HG03108 (cell line): ENCODE data around the gene RANBP1.
"Not testable (repeated sequence)": the region's sequence is repeated elsewhere in the genome, so short reads cannot be mapped to it uniquely, and the experiment has no call there.

ENCODE experiments used
- ATAC-seq: cut with Tn5 transposase; IDR thresholded peaks from one replicate; pipeline ENCODE4 v1.9.1; 2021; ENCODE audit warnings: moderate library complexity; ENCODE audit not compliant: unreplicated experiment

RANBP1 gene

GRCh38 chr22:20149257-20150250, 33.6 kb downstream of the RANBP1 start:
- ATAC-seq = no peak

- no peak for ATAC-seq
These were observed 34.7 kb downstream of the RANBP1 start, which contains the start of gene CCDC188 for GRCh38 chr22:20150381-20151275. CCDC188 (minus strand) TSS chr22:20151055; CDS start chr22:20150986, 69 bp downstream.

- ATAC-seq = no peak
These were observed 35.3 kb downstream of the RANBP1 start for GRCh38 chr22:20151276-20151588.

- no peak for ATAC-seq
These were observed 36.6 kb downstream of the RANBP1 start for GRCh38 chr22:20152464-20152890.

DNA sequence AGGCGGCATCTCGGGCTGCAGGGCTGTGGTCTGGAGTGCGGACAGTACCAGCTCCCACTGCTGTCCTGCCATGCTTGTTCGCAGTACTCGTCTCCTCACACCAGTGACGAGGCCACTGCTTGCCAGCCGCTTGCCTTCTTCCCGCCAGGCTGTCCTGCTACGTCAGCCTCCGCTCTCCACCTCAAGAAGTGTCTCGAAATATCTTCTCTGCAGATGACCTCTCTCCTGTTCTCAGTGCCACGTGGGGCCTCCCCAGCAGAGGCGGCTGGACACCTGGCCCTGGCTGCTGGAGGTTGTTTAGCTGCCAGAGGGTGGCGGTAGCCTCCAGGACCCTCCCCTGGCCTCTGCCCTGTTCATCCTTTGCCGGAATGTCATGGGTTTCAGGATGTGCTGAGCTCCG, 38.0 kb downstream of the RANBP1 start:
- no peak for ATAC-seq

GRCh38 chr22:20154602-20155187, 38.8 kb downstream of the RANBP1 start:
- ATAC-seq = no peak

DNA sequence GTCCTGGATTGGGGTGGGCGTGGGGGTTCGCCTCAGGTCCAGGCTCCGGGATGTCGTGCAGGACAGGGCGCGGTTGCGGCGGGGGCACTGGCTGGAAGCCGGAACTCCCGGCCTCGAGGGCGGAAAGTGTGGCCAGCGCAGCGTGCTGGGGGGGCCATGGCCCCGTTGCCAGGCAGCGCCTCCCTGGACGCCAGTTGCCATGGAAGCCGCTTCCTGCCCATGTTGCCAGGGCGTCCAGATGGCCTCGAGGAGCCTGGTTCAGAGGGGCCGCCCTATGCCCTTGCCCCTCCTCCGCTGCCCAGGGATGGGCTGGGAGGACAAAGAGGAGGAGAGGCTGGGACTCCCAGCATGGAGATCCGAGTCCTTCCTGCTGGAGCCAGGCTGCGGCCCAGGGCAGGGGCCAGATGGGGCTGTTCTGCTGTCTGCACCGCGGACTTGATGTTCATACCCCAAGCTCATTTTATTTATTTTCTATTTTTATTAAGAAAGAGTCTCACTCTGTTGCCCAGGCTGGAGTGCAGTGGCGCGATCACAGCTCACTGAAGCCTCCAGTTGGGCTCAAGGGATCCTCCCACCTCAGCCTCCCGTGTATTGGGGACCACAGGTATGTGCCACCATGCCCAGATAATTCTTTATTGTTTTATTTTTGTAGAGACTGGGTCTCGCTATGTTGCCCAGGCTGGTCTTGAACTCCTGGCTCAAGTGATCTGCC, 39.6 kb downstream of the RANBP1 start:
- ATAC-seq = no peak

DNA sequence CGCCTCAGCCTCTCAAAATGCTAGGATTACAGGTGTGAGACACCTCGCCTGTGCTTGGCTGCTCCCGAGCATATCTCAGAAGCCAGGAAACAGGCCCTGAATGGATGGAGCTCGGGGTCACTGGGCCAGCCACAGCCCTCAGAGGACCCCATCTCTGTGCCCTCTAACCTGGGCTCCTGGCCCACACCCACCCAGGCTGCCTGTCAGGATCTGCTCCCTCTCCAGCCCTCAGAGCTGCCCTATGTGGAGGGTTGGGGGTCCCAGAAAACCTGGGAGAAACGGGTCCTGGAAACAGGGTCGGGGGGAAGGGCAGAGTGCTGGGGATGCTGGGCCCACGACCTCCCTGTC, 40.1 kb downstream of the RANBP1 start:
- ATAC-seq = no peak

GRCh38 chr22:20156611-20157429, 40.9 kb downstream of the RANBP1 start:
- ATAC-seq = no peak

DNA sequence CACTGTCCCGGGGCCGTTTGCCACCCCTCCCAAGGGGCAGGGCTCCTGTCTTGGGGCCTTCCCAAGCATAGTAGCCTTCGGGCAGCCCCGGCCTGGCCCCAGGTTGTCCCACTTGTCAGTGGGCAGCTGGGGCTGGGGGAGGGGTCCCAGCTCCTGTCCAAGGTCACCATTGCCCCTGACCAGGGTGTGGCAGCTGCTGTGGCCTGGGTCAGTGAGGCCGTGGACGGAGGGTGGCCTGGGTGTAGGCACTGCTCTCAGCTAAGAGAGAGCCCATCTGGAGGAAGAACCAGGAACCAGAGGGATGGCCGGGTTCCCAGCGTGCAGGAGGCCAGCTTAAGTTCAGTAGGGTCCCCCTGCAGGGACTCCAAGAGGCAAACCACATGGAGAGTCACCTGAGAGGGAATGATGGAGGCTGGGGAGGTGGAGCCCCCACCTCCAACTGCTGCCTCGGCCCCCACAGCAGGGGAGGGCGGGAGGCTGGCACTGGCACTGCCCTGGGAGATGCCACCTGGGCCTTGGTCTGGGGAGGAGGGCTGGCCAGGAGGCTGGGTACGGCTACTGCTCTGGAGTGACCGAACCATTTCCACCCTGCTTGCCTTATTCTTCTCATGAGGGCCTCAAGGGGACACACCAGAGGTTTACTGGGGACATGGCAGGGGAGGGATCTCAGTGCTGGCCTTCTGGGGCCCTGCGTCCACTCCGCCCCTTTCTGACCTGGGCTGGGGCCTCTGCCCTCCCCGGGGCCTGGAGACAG, 41.7 kb downstream of the RANBP1 start:
- ATAC-seq = no peak

GRCh38 chr22:20158391-20159036, 42.6 kb downstream of the RANBP1 start:
- ATAC-seq = no peak

GRCh38 chr22:20159076-20159475, 43.2 kb downstream of the RANBP1 start:
- ATAC-seq = no peak

DNA sequence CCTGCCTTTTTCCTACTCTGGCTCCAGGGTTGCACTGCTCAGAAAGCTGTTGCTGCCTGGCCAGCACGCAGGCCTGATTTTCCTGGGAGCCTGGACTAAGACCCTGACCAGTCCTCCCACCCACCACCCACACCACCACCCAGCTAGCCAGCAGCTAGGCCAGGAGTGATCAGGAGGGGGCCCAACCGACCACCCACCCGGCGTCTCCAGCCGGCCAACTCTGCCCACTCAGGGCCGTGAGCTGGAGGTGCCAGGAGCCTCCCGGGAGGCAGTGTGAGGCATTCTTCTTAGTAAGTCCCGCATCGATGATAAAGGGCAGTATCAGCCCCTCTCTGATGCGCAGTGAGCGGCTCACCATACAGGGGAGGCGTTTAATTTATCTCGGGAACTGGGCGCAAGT, 43.6 kb downstream of the RANBP1 start:
- not testable (repeated sequence) for ATAC-seq

GRCh38 chr22:20160041-20160440, 44.1 kb downstream of the RANBP1 start:
- no peak for ATAC-seq

DNA sequence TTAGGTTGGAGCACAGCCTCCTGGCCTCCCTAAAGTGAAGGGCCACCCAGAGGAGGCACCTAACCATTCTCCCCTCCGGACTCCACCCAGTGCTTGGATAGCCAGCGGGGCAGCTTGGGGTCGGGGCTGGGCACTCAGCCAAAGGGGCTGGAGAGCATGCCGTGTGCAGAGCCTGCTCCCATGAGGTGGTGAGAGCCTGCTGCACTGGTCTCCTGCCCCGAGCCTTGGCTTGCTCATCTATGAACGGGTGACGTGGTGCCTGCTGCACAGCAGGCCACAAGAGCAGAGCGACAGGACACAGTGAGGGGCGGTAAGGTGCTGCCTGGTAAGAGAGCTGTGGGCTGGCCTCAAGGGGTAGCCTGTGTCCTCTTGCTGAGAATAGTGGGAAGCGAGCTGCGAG, 49.0 kb downstream of the RANBP1 start:
- no peak for ATAC-seq

DNA sequence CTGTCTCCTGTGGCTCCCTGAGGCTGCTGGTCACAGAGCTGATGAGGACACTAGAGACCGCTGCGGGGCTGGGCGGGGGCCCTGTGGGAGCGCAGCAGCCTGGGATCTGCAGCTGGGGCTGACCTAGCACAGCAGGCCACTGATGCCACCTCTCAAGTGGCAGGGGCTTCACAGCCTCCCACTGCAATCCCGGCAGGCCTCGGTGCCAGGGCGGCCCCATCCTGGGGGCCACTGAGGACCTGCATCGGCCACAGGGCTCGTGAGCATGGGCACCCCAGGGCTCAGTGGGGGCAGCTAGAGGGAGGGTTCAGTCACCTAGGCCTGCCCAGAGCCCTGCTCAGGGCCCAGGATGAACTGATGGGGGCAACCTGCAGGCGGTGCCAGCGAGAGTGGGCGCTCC, 49.5 kb downstream of the RANBP1 start:
- no peak for ATAC-seq

- no peak for ATAC-seq
These were observed 50.0 kb downstream of the RANBP1 start for GRCh38 chr22:20165913-20166312.

- no peak for ATAC-seq
These were observed 50.8 kb downstream of the RANBP1 start for GRCh38 chr22:20166703-20167102.
